ENCODE data around the gene TRPC4.

The TRPC4 gene

DNA sequence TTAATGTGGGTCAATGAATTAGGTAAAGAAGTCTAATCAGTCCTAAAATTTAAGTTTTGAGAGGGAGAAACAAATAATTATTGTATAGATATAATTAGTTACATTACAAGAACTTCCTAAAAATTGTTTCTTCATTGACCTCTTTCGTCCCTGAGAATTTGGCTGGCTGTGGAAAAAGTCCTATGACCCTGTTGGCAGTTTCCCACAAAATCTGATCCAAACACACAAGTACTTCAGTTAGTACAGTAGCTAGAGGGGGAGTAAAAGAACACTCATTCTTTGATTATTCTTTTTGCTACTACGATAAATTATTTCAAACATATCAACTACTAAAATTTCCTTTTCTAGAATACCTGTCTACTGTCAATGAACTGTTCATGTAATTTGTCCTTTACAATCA is 282.3 kb downstream of the TRPC4 start:
- TF ChIP-seq, protein P1, sequence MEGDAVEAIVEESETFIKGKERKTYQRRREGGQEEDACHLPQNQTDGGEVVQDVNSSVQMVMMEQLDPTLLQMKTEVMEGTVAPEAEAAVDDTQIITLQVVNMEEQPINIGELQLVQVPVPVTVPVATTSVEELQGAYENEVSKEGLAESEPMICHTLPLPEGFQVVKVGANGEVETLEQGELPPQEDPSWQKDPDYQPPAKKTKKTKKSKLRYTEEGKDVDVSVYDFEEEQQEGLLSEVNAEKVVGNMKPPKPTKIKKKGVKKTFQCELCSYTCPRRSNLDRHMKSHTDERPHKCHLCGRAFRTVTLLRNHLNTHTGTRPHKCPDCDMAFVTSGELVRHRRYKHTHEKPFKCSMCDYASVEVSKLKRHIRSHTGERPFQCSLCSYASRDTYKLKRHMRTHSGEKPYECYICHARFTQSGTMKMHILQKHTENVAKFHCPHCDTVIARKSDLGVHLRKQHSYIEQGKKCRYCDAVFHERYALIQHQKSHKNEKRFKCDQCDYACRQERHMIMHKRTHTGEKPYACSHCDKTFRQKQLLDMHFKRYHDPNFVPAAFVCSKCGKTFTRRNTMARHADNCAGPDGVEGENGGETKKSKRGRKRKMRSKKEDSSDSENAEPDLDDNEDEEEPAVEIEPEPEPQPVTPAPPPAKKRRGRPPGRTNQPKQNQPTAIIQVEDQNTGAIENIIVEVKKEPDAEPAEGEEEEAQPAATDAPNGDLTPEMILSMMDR (IDR thresholded peaks at IDR 0.05; ENCODE audit: low read depth, low read length) = no peak
- no peak for TF ChIP-seq MAX (IDR thresholded peaks at IDR 0.05; ENCODE audit: low read depth, low read length)
- TF ChIP-seq MYC (IDR thresholded peaks at IDR 0.05; ENCODE audit: low read depth, low read length) = no peak
- TF ChIP-seq POLR2A (IDR thresholded peaks at IDR 0.05; ENCODE audit: extremely low read depth, insufficient read length) = no peak
- H3K4me3 ChIP-seq (ENCODE audit: low read depth, low read length) = no peak overlapping the region
- no peak for DNase-seq (ENCODE audit: low read depth)
